IMR-90 (cell line): Measurements from ENCODE around the gene LIMS1. TPM values are rescaled to one million over a fixed set of nuclear protein-coding genes. Genes with fewer than 3 reads are reported as not detected.

Experiments
- ATAC-seq: fragments of 200-7000 bp; cut with Tn5 transposase; 2 replicates; pipeline ENCODE4 v1.9.1; 2020; ENCODE audit warnings: low read depth, mild to moderate bottlenecking, moderate library complexity
- BruUV-seq: library from RNA; stranded (reverse); fragments of 400-500 nt; replicated peaks from 2 replicates; lab custom pipeline; 2021; lab: Mats Ljungman, UMichigan
- CTCF ChIA-PET: fragments of 300-600 bp; formaldehyde crosslinking; extraction: SDS; loops from one replicate; lab custom pipeline; 2021; ENCODE audit warnings: antibody characterized with exemption; lab: Yijun Ruan, JAX
- POLR2A ChIA-PET: fragments of 300-600 bp; sonication (Branson Sonifier 250); formaldehyde crosslinking; loops from one replicate; lab custom pipeline; 2022; ENCODE audit warnings: antibody characterized with exemption; ENCODE audit not compliant: unreplicated experiment; lab: Charles Lee
- DNase-seq: peaks from one replicate; pipeline ENCODE4 v3.0.0; 2013
- H2AFZ ChIP-seq: replicated peaks from 2 replicates; pipeline ENCODE3; 2013; ENCODE audit warnings: low read length, mild to moderate bottlenecking; ENCODE audit not compliant: poor library complexity
- H2AK5ac ChIP-seq: 2 replicates; pipeline ENCODE4 v1.6.1; 2013; ENCODE audit warnings: low read depth, low read length, inconsistent platforms
- H2AK9ac ChIP-seq: replicated peaks from 2 replicates; pipeline ENCODE3; 2013; ENCODE audit warnings: mild to moderate bottlenecking, low read depth, low read length, moderate library complexity; ENCODE audit not compliant: poor library complexity
- H2BK120ac ChIP-seq: 2 replicates; pipeline ENCODE4 v1.6.1; 2013; ENCODE audit warnings: low read depth, low read length, inconsistent platforms
- H2BK15ac ChIP-seq: 3 replicates; pipeline ENCODE4 v1.6.1; 2013; ENCODE audit warnings: low read depth, low read length, inconsistent platforms
- H2BK20ac ChIP-seq: 2 replicates; pipeline ENCODE4 v1.6.1; 2013; ENCODE audit warnings: low read depth, mild to moderate bottlenecking, inconsistent platforms, low read length, moderate library complexity
- H2BK5ac ChIP-seq: 2 replicates; pipeline ENCODE4 v1.6.1; 2013; ENCODE audit warnings: mild to moderate bottlenecking, low read depth, low read length, inconsistent platforms; ENCODE audit not compliant: poor library complexity, severe bottlenecking
- H3K14ac ChIP-seq: replicated peaks from 2 replicates; pipeline ENCODE4 v1.6.1; 2013; ENCODE audit warnings: low read depth, low read length, inconsistent platforms
- H3K18ac ChIP-seq: 2 replicates; pipeline ENCODE4 v1.6.1; 2013; ENCODE audit warnings: low read depth, low read length, control low read depth
- H3K23ac ChIP-seq: 2 replicates; pipeline ENCODE4 v1.6.1; 2013; ENCODE audit warnings: low read depth, low read length, inconsistent platforms
- H3K27ac ChIP-seq: 2 replicates; pipeline ENCODE4 v1.5.1; 2013; ENCODE audit warnings: mild to moderate bottlenecking, control low read depth, low read length; ENCODE audit not compliant: insufficient read depth
- H3K27me3 ChIP-seq: 2 replicates; pipeline ENCODE4 v1.6.1; 2013; ENCODE audit warnings: low read length; ENCODE audit not compliant: control insufficient read depth, insufficient read depth
- H3K36me3 ChIP-seq: 2 replicates; pipeline ENCODE4 v1.6.1; 2013; ENCODE audit warnings: low read length, mixed read lengths; ENCODE audit not compliant: control insufficient read depth, insufficient read depth
- H3K4ac ChIP-seq: 2 replicates; pipeline ENCODE4 v1.6.1; 2013; ENCODE audit warnings: low read depth, low read length, inconsistent platforms
- H3K4me1 ChIP-seq: 2 replicates; pipeline ENCODE4 v1.6.1; 2013; ENCODE audit warnings: low read length, mixed read lengths; ENCODE audit not compliant: control insufficient read depth, insufficient read depth
- H3K4me2 ChIP-seq: 2 replicates; pipeline ENCODE4 v1.6.1; 2013; ENCODE audit warnings: low read depth, mild to moderate bottlenecking, control low read depth, low read length, moderate library complexity
- H3K4me3 ChIP-seq: 2 replicates; pipeline ENCODE4 v1.5.1; 2013; ENCODE audit warnings: low read depth, mild to moderate bottlenecking, control low read depth, low read length, moderate library complexity; ENCODE audit not compliant: insufficient read depth
- H3K56ac ChIP-seq: 2 replicates; pipeline ENCODE4 v1.6.1; 2013; ENCODE audit warnings: low read length, inconsistent platforms; ENCODE audit not compliant: insufficient read depth; ENCODE audit errors: extremely low read depth
- H3K79me1 ChIP-seq, 2 experiments: 2 replicates each; pipeline ENCODE4 v1.6.1; 2013; ENCODE audit warnings: low read length in 2 of 2, inconsistent platforms in 1 of 2, low read depth in 1 of 2
- H3K9ac ChIP-seq: 2 replicates; pipeline ENCODE4 v1.6.1; 2013; ENCODE audit warnings: low read depth, low read length, control low read depth
- H3K9me1 ChIP-seq: 2 replicates; pipeline ENCODE4 v1.6.1; 2013; ENCODE audit warnings: low read length, inconsistent platforms; ENCODE audit not compliant: insufficient read depth
- H3K9me3 ChIP-seq: 2 replicates; pipeline ENCODE4 v1.6.1; 2013; ENCODE audit warnings: low read length; ENCODE audit not compliant: control insufficient read depth, insufficient read depth
- H4K20me1 ChIP-seq: 2 replicates; pipeline ENCODE4 v1.6.1; 2013; ENCODE audit warnings: low read length, inconsistent platforms; ENCODE audit not compliant: insufficient read depth
- H4K5ac ChIP-seq: 2 replicates; pipeline ENCODE4 v1.6.1; 2013; ENCODE audit warnings: mild to moderate bottlenecking, low read depth, low read length, control low read depth
- H4K8ac ChIP-seq, 2 experiments: 2 replicates each; pipeline ENCODE4 v1.6.1; 2013; ENCODE audit warnings: low read depth in 2 of 2, low read length in 2 of 2, control low read depth in 1 of 2, inconsistent platforms in 1 of 2
- H4K91ac ChIP-seq: 2 replicates; pipeline ENCODE4 v1.6.1; 2013; ENCODE audit warnings: low read depth, low read length, inconsistent platforms; ENCODE audit not compliant: insufficient read depth
- BHLHE40 ChIP-seq: fragments of 150-350 bp; IDR thresholded peaks from 2 replicates; pipeline ENCODE4 v1.6.1; 2016; ENCODE audit warnings: mild to moderate bottlenecking, low read depth, low read length
- CEBPB ChIP-seq: IDR thresholded peaks from 2 replicates; pipeline ENCODE4 v1.6.1; 2012; ENCODE audit warnings: low read depth, low read length, improper control_type of control experiment
- CHD1 ChIP-seq: IDR thresholded peaks from 2 replicates; pipeline ENCODE4 v1.6.1; 2012; ENCODE audit warnings: low read depth, low read length, improper control_type of control experiment
- FOS ChIP-seq: fragments of 150-350 bp; IDR thresholded peaks from 2 replicates; pipeline ENCODE4 v1.6.1; 2016; ENCODE audit warnings: low read depth, low read length
- MAFK ChIP-seq: IDR thresholded peaks from 2 replicates; pipeline ENCODE4 v1.6.1; 2012; ENCODE audit warnings: low read depth, low read length, improper control_type of control experiment
- MAZ ChIP-seq: IDR thresholded peaks from 2 replicates; pipeline ENCODE4 v1.6.1; 2012; ENCODE audit warnings: low read depth, mild to moderate bottlenecking, low read length, improper control_type of control experiment, moderate library complexity, borderline replicate concordance
- MXI1 ChIP-seq: IDR thresholded peaks from 2 replicates; pipeline ENCODE4 v1.6.1; 2012; ENCODE audit warnings: low read depth, mild to moderate bottlenecking, low read length, moderate library complexity, borderline replicate concordance
- NFE2L2 ChIP-seq: fragments of 150-350 bp; IDR thresholded peaks from 2 replicates; pipeline ENCODE4 v1.6.1; 2016; ENCODE audit warnings: low read depth, mild to moderate bottlenecking, low read length
- POLR2A ChIP-seq: IDR thresholded peaks from 2 replicates; pipeline ENCODE4 v1.6.1; 2012; ENCODE audit warnings: mild to moderate bottlenecking, low read depth, low read length
- RAD21 ChIP-seq: IDR thresholded peaks from 2 replicates; pipeline ENCODE4 v1.6.1; 2012; ENCODE audit warnings: low read length, improper control_type of control experiment
- RCOR1 ChIP-seq: IDR thresholded peaks from 2 replicates; pipeline ENCODE4 v1.6.1; 2012; ENCODE audit warnings: mild to moderate bottlenecking, low read length, improper control_type of control experiment; ENCODE audit not compliant: insufficient replicate concordance
- RFX5 ChIP-seq: IDR thresholded peaks from 2 replicates; pipeline ENCODE4 v1.8.0; 2012; ENCODE audit warnings: low read depth, mild to moderate bottlenecking, low read length, moderate library complexity
- SMC3 ChIP-seq: fragments of 150-350 bp; IDR thresholded peaks from 2 replicates; pipeline ENCODE4 v1.6.1; 2016; ENCODE audit warnings: low read depth, mild to moderate bottlenecking, antibody characterized with exemption, low read length, moderate library complexity
- WGBS, 2 experiments: methylation state at CpG; one replicate each; pipeline versions ENCODE4 v1.1.5 to v1.1.7; 2013; ENCODE audit warnings: missing lambda C conversion rate in 2 of 2; ENCODE audit not compliant: insufficient read length in 1 of 2; ENCODE audit errors: extremely low coverage in 2 of 2; 5-methylcytosine and 5-hydroxymethylcytosine counted together
- dilution Hi-C: fragments of 300-500 bp; cut with HindIII; formaldehyde crosslinking; loops from one replicate; pipeline ENCODE4 v1.14.3; 2018; ENCODE audit warnings: low sequenced_read_pairs; ENCODE audit not compliant: unreplicated experiment
- in situ Hi-C: fragments of 300-500 bp; cut with MboI; formaldehyde crosslinking; loops from 3 replicates; pipeline ENCODE4 v1.14.3; 2019; ENCODE audit warnings: low sequenced_read_pairs, inconsistent platforms, mixed read lengths
- intact Hi-C: fragments of 100-400 bp; cut with micrococcal nuclease; formaldehyde crosslinking; loops from 2 replicates; pipeline ENCODE4 v1.10.0; 2022
- polyA plus RNA-seq, 3 experiments: library from polyadenylated mRNA; depleted of rRNA; stranded (reverse); fragments of >200 nt; gene quantifications; 2 replicates each; pipeline ENCODE4 v1.2.3, GENCODE V29; 2012; ENCODE audit warnings: low replicate concordance in 1 of 3
- total RNA-seq: library from RNA; depleted of rRNA; stranded (reverse); fragments of >200 nt; gene quantifications from 2 replicates; pipeline ENCODE4 v1.2.3, GENCODE V29; 2012
- TF ChIP-seq, protein P1 (sequence below): conservative IDR thresholded peaks from 2 replicates; pipeline ENCODE4 v1.5.1; 2012; ENCODE audit warnings: mild to moderate bottlenecking, low read depth, low read length, improper control_type of control experiment
- TF ChIP-seq, protein P2 (sequence below): fragments of 150-350 bp; IDR thresholded peaks from 2 replicates; pipeline ENCODE4 v1.6.1; 2016; ENCODE audit warnings: low read depth, mild to moderate bottlenecking, low read length, moderate library complexity, borderline replicate concordance
- TF ChIP-seq, protein P3 (sequence below): fragments of 150-350 bp; IDR thresholded peaks from 2 replicates; pipeline ENCODE4 v1.6.1; 2017; ENCODE audit warnings: mild to moderate bottlenecking, antibody characterized with exemption, low read length, low read depth

Gene LIMS1
- total and polyA plus RNA-seq, 2 of the 4 experiments (the other 2 are of a cell fraction): 59.1 to 131 TPM

DNA sequence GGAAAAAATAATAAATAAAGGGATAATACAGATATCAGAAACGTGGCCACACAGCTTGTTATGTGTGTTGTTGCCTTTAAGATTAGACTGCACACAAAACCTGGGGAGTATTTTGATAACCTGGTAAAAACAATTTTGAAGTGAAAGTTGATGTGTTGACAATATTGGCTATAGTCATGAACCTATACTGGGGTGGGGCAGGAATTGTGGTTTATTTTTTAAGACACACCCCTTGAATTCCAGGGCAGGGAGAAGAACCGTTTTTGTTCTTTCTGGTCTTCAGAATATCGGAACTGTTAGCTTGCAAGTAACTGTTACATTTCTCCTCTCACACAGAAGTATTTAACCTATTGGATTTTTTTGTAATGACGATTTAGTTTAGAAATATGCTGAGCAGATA is 80.4 kb downstream of the LIMS1 start:
- BruUV-seq: no TSS peak
- H4K91ac ChIP-seq: no peak overlapping the region
- H2AK5ac ChIP-seq: no peak overlapping the region
- no peak overlapping the region for H2BK120ac ChIP-seq
- H2BK5ac ChIP-seq: no peak overlapping the region
- intact Hi-C loops (no loop called here), in situ Hi-C loops (no loop called here), dilution Hi-C loops (no loop called here)
- H3K79me1 ChIP-seq: peaks cover 28 to 77% of the 10 kb centered on the region in 2 experiments
- H3K4me3 ChIP-seq: no peak overlapping the region
- no peak overlapping the region for H3K14ac ChIP-seq
- TF ChIP-seq CHD1 (no peak), CEBPB (no peak), MXI1 (no peak), MAZ (no peak), NFE2L2 (no peak), RAD21 (no peak), BHLHE40 (no peak), RCOR1 (no peak), RFX5 (no peak), MAFK (no peak), POLR2A (no peak), FOS (no peak), SMC3 (no peak)
- TF ChIP-seq, protein P1, sequence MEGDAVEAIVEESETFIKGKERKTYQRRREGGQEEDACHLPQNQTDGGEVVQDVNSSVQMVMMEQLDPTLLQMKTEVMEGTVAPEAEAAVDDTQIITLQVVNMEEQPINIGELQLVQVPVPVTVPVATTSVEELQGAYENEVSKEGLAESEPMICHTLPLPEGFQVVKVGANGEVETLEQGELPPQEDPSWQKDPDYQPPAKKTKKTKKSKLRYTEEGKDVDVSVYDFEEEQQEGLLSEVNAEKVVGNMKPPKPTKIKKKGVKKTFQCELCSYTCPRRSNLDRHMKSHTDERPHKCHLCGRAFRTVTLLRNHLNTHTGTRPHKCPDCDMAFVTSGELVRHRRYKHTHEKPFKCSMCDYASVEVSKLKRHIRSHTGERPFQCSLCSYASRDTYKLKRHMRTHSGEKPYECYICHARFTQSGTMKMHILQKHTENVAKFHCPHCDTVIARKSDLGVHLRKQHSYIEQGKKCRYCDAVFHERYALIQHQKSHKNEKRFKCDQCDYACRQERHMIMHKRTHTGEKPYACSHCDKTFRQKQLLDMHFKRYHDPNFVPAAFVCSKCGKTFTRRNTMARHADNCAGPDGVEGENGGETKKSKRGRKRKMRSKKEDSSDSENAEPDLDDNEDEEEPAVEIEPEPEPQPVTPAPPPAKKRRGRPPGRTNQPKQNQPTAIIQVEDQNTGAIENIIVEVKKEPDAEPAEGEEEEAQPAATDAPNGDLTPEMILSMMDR: no peak
- TF ChIP-seq, protein P2, sequence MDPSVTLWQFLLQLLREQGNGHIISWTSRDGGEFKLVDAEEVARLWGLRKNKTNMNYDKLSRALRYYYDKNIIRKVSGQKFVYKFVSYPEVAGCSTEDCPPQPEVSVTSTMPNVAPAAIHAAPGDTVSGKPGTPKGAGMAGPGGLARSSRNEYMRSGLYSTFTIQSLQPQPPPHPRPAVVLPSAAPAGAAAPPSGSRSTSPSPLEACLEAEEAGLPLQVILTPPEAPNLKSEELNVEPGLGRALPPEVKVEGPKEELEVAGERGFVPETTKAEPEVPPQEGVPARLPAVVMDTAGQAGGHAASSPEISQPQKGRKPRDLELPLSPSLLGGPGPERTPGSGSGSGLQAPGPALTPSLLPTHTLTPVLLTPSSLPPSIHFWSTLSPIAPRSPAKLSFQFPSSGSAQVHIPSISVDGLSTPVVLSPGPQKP: no peak
- TF ChIP-seq, protein P3, sequence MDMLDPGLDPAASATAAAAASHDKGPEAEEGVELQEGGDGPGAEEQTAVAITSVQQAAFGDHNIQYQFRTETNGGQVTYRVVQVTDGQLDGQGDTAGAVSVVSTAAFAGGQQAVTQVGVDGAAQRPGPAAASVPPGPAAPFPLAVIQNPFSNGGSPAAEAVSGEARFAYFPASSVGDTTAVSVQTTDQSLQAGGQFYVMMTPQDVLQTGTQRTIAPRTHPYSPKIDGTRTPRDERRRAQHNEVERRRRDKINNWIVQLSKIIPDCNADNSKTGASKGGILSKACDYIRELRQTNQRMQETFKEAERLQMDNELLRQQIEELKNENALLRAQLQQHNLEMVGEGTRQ: no peak
- H3K4me1 ChIP-seq: peaks cover 38% of the 10 kb centered on the region
- H3K4me2 ChIP-seq: no peak overlapping the region
- no peaks in the 10 kb centered on the region for H3K9me3 ChIP-seq
- no peak overlapping the region for H2AK9ac ChIP-seq
- H3K36me3 ChIP-seq: no peaks in the 10 kb centered on the region
- no peak overlapping the region for H3K56ac ChIP-seq
- H4K8ac ChIP-seq: no peak overlapping the region
- peaks cover 25% of the 10 kb centered on the region for H3K9me1 ChIP-seq
- peaks cover 36% of the 10 kb centered on the region for H4K20me1 ChIP-seq
- H3K9ac ChIP-seq: no peak overlapping the region
- no CpG with 5 or more reads among the region's 4 CpGs for WGBS, 2 experiments
- no peak overlapping the region for H2AFZ ChIP-seq
- no peak overlapping the region for H3K23ac ChIP-seq
- no peak for ATAC-seq
- no peak overlapping the region for H4K5ac ChIP-seq
- no peak overlapping the region for H3K18ac ChIP-seq
- CTCF ChIA-PET: interaction anchor here (1.5 kb wide), 2 partner anchors 12 to 21 kb away, joined by 3 to 7 read pairs; no protein-coding TSS in a partner anchor
- DNase-seq: no peak
- H3K4ac ChIP-seq: no peak overlapping the region
- no peak overlapping the region for H3K27ac ChIP-seq
- H2BK15ac ChIP-seq: no peak overlapping the region
- POLR2A ChIA-PET: no interaction called here
- no peaks in the 10 kb centered on the region for H3K27me3 ChIP-seq
- H2BK20ac ChIP-seq: no peak overlapping the region
